Measurements from ENCODE around the gene COG6.

COG6 gene

GRCh38 chr13:39767791-39768517 lies 112.5 kb downstream of the COG6 start:
- in situ Hi-C loops (cut with MboI; ENCODE audit: low sequenced_read_pairs) = no loop called here

- in situ Hi-C loops (cut with MboI; ENCODE audit: low sequenced_read_pairs) = no loop called here
Observed at GRCh38 chr13:39768962-39769361, 113.5 kb downstream of the COG6 start.

- in situ Hi-C loops (cut with MboI; ENCODE audit: low sequenced_read_pairs) = no loop called here
Observed at GRCh38 chr13:39770221-39771090, 115.0 kb downstream of the COG6 start.

DNA sequence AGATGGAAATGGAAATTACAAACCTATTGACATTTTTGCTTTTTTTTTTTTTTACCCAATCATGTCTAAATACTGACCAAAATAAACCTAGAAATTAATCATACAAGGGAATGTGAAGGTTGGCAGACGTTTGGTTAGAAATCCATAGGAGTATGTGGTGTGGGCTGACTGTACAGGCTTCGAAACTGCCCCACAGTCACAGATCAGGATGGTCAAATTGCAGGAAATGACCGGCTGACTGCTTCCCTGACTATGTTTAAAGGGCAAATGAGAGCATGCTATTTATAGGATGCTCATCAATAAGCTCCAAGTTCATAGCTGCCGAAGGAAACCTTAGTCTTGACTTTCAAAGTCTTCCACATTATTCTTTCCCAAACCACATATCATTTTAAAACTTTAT lies 118.4 kb downstream of the COG6 start:
- in situ Hi-C loops (cut with MboI; ENCODE audit: low sequenced_read_pairs) = no loop called here

DNA sequence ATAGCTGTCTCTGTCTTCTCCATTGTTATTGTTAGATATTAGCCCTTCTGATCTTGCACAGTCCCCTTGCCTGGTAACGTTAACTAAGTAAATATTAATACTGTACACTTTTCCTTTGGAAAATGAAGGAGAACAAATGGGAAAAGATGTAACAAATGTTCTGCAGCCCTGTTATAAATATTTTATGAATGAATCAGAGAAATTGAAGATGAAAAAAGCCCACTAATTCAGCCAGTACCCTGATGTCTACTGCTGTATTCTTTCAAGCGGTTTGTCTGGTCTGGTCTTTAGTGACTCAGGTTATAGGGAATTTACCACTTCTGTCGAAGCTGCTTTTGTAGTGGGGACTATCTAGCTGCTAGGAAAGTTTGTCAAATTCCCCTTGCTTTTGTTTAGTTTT lies 121.0 kb downstream of the COG6 start:
- in situ Hi-C loops (cut with MboI; ENCODE audit: low sequenced_read_pairs) = no loop called here

DNA sequence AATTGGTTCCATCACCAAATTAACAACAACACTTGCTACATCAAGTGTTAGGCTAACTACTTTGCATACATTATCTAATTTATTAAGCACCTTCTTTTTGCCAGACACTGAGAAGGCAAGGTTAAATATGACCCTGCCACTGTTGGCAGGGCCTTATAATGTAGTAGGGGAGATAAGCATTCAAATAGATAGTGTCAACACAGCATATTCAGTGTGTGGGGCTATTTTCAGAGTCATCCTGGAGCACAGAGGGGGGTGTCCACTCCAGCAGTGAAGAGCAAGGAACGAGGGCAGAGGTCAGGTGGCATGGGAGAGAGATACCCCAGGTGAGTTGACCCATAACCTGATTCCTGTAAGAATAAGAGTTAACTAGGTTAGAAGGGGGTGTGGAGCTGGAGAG lies 121.6 kb downstream of the COG6 start:
- in situ Hi-C loops (cut with MboI; ENCODE audit: low sequenced_read_pairs) = no loop called here

DNA sequence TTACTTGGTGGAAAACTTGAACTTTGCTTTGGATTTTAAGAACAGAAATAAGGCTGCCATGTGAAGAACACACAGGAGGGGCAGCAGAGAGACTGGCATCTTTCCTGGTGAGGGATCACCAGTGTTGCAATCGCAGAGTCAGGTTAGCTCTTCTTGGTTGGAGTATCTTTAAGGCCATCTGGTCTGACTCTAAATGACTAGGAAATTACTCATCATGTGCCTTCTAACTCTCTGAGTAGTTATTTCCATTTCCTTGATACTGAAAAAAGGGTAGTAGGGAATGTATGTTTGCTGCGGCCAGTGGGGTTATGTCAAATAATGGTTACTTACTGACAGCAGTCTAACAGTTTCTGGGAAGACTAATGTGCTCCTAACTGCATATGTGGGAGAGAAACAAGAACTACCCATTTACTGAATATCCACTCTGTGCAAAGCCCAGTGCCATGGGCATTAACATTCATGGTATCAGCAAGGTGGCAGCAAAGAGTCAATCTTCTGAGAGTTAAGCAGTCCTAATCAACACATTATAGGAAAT lies 122.1 kb downstream of the COG6 start:
- in situ Hi-C loops (cut with MboI; ENCODE audit: low sequenced_read_pairs) = no loop called here

DNA sequence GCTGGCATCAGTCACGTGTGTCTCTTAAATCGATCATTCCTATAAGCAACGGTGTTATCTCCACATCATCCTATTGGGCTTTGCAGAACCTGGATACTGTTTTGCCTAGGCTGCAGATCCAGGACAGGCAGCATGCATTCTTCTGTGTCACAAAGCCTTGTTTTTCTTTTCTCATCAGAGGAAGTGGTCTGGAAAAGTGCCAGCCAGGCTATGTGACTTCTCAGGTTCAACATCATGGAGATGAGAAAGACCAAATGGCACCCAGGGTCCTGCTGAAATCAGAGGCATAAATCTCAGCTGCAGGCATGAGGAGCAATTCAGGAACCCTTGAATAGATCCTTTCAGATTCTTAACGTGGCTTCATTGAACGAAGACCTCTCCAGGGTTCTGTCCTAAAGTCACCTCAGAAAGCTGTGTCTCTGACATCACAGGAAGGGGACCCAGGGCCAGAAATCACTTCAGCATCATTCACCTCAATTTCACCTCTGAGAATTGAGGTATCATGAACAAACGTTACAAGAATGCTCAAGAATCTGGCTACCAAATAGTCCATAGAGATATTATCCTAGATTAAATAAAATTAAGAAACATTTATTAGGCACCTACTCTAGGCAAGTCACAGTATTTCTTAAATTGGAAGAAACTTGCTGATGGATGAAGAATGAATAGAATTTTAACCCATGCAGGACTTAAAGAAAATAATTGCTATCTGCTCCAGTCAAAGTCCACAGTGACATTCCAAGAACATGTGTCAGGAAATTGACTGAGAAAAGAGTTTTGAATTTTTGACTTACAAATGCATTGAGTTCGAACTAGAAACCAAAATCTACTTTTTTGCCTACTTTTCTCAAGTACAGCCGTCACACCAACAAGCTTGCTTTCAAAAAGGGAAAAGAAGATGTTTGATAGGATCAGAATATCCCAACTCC lies 124.1 kb downstream of the COG6 start:
- in situ Hi-C loops (cut with MboI; ENCODE audit: low sequenced_read_pairs) = no loop called here

DNA sequence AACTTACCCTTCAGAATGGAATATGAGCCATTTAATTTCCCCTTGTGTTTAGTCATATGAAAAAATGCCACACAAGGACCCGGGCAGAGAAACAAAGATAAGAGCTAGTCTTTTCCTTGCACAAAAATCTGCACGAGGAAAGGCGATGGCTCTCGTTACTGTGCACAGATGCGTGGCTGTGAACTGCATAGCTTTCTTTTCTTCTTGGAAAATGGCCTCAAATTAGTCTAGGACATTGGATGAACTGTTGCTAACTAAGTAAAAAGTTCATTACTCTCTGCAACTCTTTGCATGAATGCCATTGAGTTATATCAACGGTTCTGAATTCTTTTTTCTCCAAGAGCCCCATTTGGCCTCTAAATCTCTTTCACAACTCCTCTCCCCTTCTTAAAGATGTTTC lies 125.2 kb downstream of the COG6 start:
- in situ Hi-C loops (cut with MboI; ENCODE audit: low sequenced_read_pairs) = no loop called here

DNA sequence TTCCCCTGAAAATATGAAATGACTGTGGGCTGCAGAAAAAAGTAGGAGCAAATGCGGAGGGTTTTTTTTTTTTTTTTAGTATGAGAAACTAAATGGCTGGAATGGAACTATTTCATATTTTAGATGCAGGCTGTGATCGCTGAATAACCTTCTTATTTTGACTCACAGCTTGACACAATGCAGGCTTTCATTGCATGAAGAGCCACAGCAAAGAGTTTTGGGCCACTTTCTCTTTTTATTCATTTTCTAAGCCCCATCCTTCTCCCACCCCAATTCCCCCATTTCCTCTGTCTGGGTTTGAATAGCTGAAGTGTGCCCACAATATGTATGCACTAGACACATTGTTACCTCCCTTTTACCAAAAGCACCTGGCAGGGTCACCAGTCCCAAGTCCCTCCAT lies 125.9 kb downstream of the COG6 start:
- in situ Hi-C loops (cut with MboI; ENCODE audit: low sequenced_read_pairs) = no loop called here

DNA sequence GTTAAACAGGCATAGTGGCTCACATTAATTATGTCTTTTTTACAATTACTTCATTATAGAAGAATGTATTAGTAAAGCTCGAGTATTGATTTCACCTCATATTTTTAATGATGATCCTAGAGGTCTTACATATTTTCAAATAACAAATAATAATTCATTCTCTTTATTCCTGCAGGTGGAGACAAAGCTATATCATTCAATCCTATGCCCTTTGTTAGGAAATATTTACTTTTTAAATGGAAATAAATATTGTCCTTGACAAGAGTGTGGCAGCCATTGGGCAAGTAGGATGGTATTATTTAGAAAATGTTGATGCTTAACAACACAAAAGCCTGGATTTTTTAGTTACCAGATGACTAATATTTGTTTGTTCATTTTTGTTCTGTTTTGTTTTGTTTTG lies 127.6 kb downstream of the COG6 start:
- in situ Hi-C loops (cut with MboI; ENCODE audit: low sequenced_read_pairs) = no loop called here

DNA sequence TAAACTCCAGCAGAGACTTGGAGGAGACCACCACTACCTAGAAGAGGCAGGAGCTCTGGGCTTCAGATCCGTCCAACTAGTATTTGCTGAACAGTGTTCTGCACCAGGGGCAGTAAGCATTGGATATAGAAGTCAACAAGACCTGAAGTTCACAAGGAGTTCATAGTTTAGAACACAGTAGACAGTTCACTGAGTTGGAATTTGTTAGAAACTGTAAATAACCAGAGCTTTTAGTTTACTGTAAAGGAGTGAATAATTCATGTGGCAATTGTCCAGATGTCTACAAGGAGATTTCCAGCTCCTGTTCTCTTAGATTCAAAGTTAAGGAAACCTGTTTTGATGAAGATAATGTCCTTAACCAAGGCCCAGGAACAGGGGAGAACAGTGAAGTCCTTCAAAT lies 128.9 kb downstream of the COG6 start:
- in situ Hi-C loops (cut with MboI; ENCODE audit: low sequenced_read_pairs) = no loop called here

DNA sequence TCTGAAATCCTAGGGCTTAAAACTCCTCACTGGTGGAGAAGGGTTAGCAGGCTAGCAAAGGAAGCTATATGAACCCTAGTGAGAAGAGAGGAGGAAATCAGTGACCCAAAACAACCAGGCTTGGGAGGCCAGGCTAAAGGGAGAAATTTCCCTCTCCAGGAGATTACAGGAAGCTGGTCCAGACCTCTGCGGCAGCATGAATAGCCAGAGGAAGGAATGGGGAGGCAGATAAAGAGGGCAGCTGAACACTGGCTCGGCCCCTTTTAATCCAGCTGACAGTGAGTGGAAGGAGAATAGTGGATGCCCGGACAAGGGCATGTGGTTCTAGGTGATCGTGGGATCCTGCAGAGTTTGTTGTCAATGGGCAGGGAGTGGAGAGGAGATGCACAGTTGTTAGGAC lies 130.6 kb downstream of the COG6 start:
- in situ Hi-C loops (cut with MboI; ENCODE audit: low sequenced_read_pairs) = no loop called here

DNA sequence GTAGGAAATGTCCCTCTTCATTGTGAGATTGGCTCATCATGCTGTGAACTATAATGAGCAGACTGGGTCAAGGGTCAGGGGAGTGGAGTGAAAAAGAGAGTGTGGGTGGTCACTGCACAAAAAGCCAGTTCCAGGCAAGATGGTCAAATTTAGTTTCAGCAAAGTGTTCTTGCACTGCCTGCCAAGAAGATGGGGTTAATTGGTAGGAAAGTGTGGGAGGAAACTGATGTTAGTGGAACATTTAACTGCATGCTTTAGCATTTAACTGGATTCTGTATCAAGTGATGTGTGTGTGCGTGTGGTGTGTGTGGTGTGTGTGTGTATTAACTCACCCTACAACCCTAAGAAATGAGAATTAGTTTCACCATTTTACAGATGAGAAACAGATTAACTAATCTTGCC lies 131.6 kb downstream of the COG6 start:
- in situ Hi-C loops (cut with MboI; ENCODE audit: low sequenced_read_pairs) = no loop called here

DNA sequence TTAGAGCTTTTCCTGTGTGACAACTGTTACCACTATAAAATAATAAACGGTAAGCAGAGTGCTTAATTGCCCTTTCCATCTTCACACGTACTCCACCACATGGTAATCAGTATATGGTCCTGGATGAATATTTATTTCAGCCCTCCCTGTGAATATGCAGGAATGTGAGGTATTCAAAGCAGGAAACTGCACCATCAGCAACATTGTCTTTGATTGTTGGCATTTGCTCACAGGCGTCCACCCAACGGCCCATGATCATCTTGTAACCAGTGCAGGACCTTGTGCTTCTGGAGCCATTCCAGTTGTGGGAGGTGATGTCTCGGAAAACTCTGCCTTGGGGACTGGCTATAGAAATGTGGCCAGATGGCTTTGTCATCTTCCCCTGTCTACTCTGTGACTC lies 132.6 kb downstream of the COG6 start:
- in situ Hi-C loops (cut with MboI; ENCODE audit: low sequenced_read_pairs) = no loop called here

- in situ Hi-C loops (cut with MboI; ENCODE audit: low sequenced_read_pairs) = no loop called here
Observed at GRCh38 chr13:39789451-39789850, 134.0 kb downstream of the COG6 start.
